H1 (cell line): ENCODE measurements around the gene ARGLU1. TPM values are rescaled to one million over a fixed set of nuclear protein-coding genes. Genes with fewer than 3 reads are reported as not detected.

Experiments used
- CTCF ChIA-PET: fragments of 300-600 bp; sonication (Branson Sonifier 250); formaldehyde crosslinking; loops from one replicate; lab custom pipeline; 2021; ENCODE audit not compliant: partially characterized antibody; lab: Charles Lee
- POLR2A ChIA-PET: fragments of 300-600 bp; sonication (Branson Sonifier 250); formaldehyde crosslinking; loops from one replicate; lab custom pipeline; 2021; ENCODE audit warnings: inconsistent platforms; ENCODE audit not compliant: partially characterized antibody; lab: Charles Lee
- DNase-seq, 2 experiments: peaks; one replicate each; pipeline versions ENCODE4 v3.0.0 to v3.0.0-alpha.2; 2010 to 2022; ENCODE audit warnings: low spot score in 2 of 2, low read depth in 1 of 2, mixed read lengths in 1 of 2
- FAIRE-seq: peaks from 2 replicates; lab custom pipeline; 2011; peaks lifted over from hg19 to GRCh38; lab: Jason Lieb, UNC
- H2AFZ ChIP-seq: 2 replicates; pipeline ENCODE4 v1.8.1; 2012; ENCODE audit warnings: low read length, inconsistent platforms
- H2AK5ac ChIP-seq: 2 replicates; pipeline ENCODE4 v1.6.1; 2013; ENCODE audit warnings: low read depth, low read length
- H2BK120ac ChIP-seq: replicated peaks from 2 replicates; pipeline ENCODE3; 2013; ENCODE audit warnings: low read depth, low read length, inconsistent platforms
- H2BK12ac ChIP-seq: 2 replicates; pipeline ENCODE4 v1.6.1; 2013; ENCODE audit warnings: low read depth, low read length
- H2BK15ac ChIP-seq: 2 replicates; pipeline ENCODE4 v1.6.1; 2013; ENCODE audit warnings: low read length
- H2BK20ac ChIP-seq: 2 replicates; pipeline ENCODE4 v1.6.1; 2013; ENCODE audit warnings: low read length
- H2BK5ac ChIP-seq: 2 replicates; pipeline ENCODE4 v1.6.1; 2013; ENCODE audit warnings: low read depth, low read length
- H3K14ac ChIP-seq: 2 replicates; pipeline ENCODE4 v1.6.1; 2013; ENCODE audit warnings: inconsistent platforms; ENCODE audit not compliant: insufficient read length
- H3K18ac ChIP-seq: 2 replicates; pipeline ENCODE4 v1.6.1; 2013; ENCODE audit warnings: low read length; ENCODE audit errors: extremely low read depth
- H3K23ac ChIP-seq: 2 replicates; pipeline ENCODE4 v1.6.1; 2013; ENCODE audit warnings: inconsistent platforms; ENCODE audit not compliant: insufficient read length
- H3K23me2 ChIP-seq: 2 replicates; pipeline ENCODE4 v1.6.1; 2013; ENCODE audit warnings: low read depth, low read length
- H3K27ac ChIP-seq: 2 replicates; pipeline ENCODE4 v1.6.1; 2011; ENCODE audit warnings: low read depth, low read length, inconsistent platforms
- H3K27me3 ChIP-seq, 4 experiments: replicated peaks in 1 of 4; 1 replicate in 1 of 4; 2 replicates in 3 of 4; pipeline versions ENCODE4 v1.6.1 to v1.8.1; 2011 to 2013; ENCODE audit warnings: low read length in 3 of 4, mild to moderate bottlenecking in 3 of 4, inconsistent platforms in 2 of 4, mixed read lengths in 2 of 4, moderate library complexity in 1 of 4; ENCODE audit not compliant: control insufficient read depth in 3 of 4, insufficient read depth in 3 of 4; ENCODE audit errors: extremely low read depth in 1 of 4
- H3K36me3 ChIP-seq, 4 experiments: 2 replicates each; pipeline versions ENCODE4 v1.6.1 to v1.8.1; 2011 to 2013; ENCODE audit warnings: mild to moderate bottlenecking in 4 of 4, low read length in 3 of 4, moderate library complexity in 2 of 4, control low read depth in 1 of 4, inconsistent platforms in 1 of 4; ENCODE audit not compliant: insufficient read depth in 4 of 4, control insufficient read depth in 2 of 4
- H3K4ac ChIP-seq: replicated peaks from 2 replicates; pipeline ENCODE3; 2013; ENCODE audit warnings: low read length, low read depth, mixed read lengths, inconsistent platforms; ENCODE audit not compliant: insufficient read length
- H3K4me1 ChIP-seq, 4 experiments: replicated peaks in 1 of 4; 1 replicate in 1 of 4; 2 replicates in 3 of 4; pipeline versions ENCODE4 v1.6.1 to v1.8.1; 2011 to 2013; ENCODE audit warnings: low read length in 3 of 4, inconsistent platforms in 2 of 4, mixed read lengths in 1 of 4; ENCODE audit not compliant: insufficient read depth in 4 of 4, control insufficient read depth in 3 of 4
- H3K4me2 ChIP-seq, 2 experiments: 2 replicates each; pipeline versions ENCODE4 v1.6.1 to v1.8.1; 2011 to 2013; ENCODE audit warnings: low read depth in 2 of 2, low read length in 2 of 2, control low read depth in 1 of 2, inconsistent platforms in 1 of 2, mild to moderate bottlenecking in 1 of 2; ENCODE audit not compliant: insufficient read depth in 1 of 2
- H3K4me3 ChIP-seq, 4 experiments: fragments of 200-600, 300-600 bp in 1 of 4; sonication (generic), shearing (Covaris generic), sonication (Bioruptor Twin) in 1 of 4; 2 replicates each; pipeline versions ENCODE4 v1.5.1 to v1.8.1; 2011 to 2016; ENCODE audit warnings: low read length in 4 of 4, low read depth in 3 of 4, control low read depth in 2 of 4, inconsistent platforms in 2 of 4, mild to moderate bottlenecking in 2 of 4, mixed read lengths in 1 of 4, moderate library complexity in 1 of 4; ENCODE audit not compliant: insufficient read depth in 2 of 4; ENCODE audit errors: extremely low read depth in 1 of 4
- H3K56ac ChIP-seq: replicated peaks from 2 replicates; pipeline ENCODE3; 2013; ENCODE audit warnings: low read depth, mild to moderate bottlenecking, mixed read lengths, low read length, inconsistent platforms; ENCODE audit not compliant: insufficient read length
- H3K79me1 ChIP-seq: 2 replicates; pipeline ENCODE4 v1.6.1; 2013; ENCODE audit warnings: low read depth, low read length, control low read depth
- H3K79me2 ChIP-seq, 2 experiments: 2 replicates each; pipeline versions ENCODE4 v1.6.1 to v1.8.1; 2012 to 2013; ENCODE audit warnings: low read length in 2 of 2, mild to moderate bottlenecking in 2 of 2, inconsistent platforms in 1 of 2; ENCODE audit not compliant: insufficient read depth in 2 of 2, control insufficient read depth in 1 of 2
- H3K9ac ChIP-seq, 4 experiments: replicated peaks in 1 of 4; 1 replicate in 1 of 4; 2 replicates in 3 of 4; pipeline versions ENCODE4 v1.6.1 to v1.8.1; 2011 to 2013; ENCODE audit warnings: low read depth in 3 of 4, low read length in 3 of 4, control low read depth in 2 of 4, mild to moderate bottlenecking in 2 of 4, moderate library complexity in 2 of 4, inconsistent platforms in 1 of 4; ENCODE audit errors: extremely low read depth in 1 of 4
- H3K9me3 ChIP-seq, 2 experiments: 2 replicates each; pipeline versions ENCODE4 v1.6.1 to v1.8.1; 2012 to 2013; ENCODE audit warnings: mild to moderate bottlenecking in 2 of 2, moderate library complexity in 2 of 2, control low read depth in 1 of 2, inconsistent platforms in 1 of 2, low read depth in 1 of 2, low read length in 1 of 2, mixed read lengths in 1 of 2; ENCODE audit not compliant: insufficient read depth in 2 of 2
- H4K20me1 ChIP-seq, 2 experiments: replicated peaks in 1 of 2; 2 replicates each; pipeline versions ENCODE3 to v1.8.1; 2011 to 2013; ENCODE audit warnings: inconsistent platforms in 2 of 2, low read length in 2 of 2, mild to moderate bottlenecking in 1 of 2; ENCODE audit not compliant: insufficient read depth in 2 of 2, control insufficient read depth in 1 of 2
- H4K5ac ChIP-seq: 2 replicates; pipeline ENCODE4 v1.6.1; 2013; ENCODE audit warnings: low read length, low read depth, mixed read lengths, inconsistent platforms; ENCODE audit not compliant: insufficient read length
- H4K8ac ChIP-seq: 2 replicates; pipeline ENCODE4 v1.8.0; 2013; ENCODE audit warnings: mild to moderate bottlenecking, moderate library complexity, low read length, inconsistent platforms; ENCODE audit not compliant: insufficient read depth; ENCODE audit errors: extremely low read depth
- H4K91ac ChIP-seq: replicated peaks from 2 replicates; pipeline ENCODE3; 2013; ENCODE audit warnings: low read length, mixed read lengths, inconsistent platforms; ENCODE audit not compliant: insufficient read length
- JUND ChIP-seq: IDR thresholded peaks from 2 replicates; pipeline ENCODE4 v1.6.1; 2011; ENCODE audit warnings: mild to moderate bottlenecking, improper control_type of control experiment, low read length
- WGBS, 2 experiments: shearing (Covaris generic) in 1 of 2; methylation state at CpG; one replicate each; pipeline versions ENCODE4 v1.1.6 to v1.1.7; 2013 to 2015; ENCODE audit warnings: low lambda C conversion rate in 2 of 2, mixed read lengths in 2 of 2, inconsistent platforms in 1 of 2, low coverage in 1 of 2, missing lambda C conversion rate in 1 of 2; ENCODE audit not compliant: insufficient replicate concordance in 2 of 2, insufficient coverage in 1 of 2, insufficient read length in 1 of 2; ENCODE audit errors: extremely low coverage in 1 of 2, missing lambda C conversion rate in 1 of 2; 5-methylcytosine and 5-hydroxymethylcytosine counted together
- polyA plus RNA-seq, 7 experiments: library from polyadenylated mRNA; depleted of rRNA in 3 of 7; stranded (reverse) in 5 of 7; unstranded in 2 of 7; fragments of >200 nt in 5 of 7; fragments of 200-250 nt in 2 of 7; gene quantifications; 1 replicate in 5 of 7; 2 replicates in 1 of 7; 4 replicates in 1 of 7; pipeline versions ENCODE4 v1.2.1 to v1.2.3, GENCODE V29; 2011 to 2013; ENCODE audit warnings: missing spikeins in 2 of 7, mixed read lengths in 2 of 7
- total RNA-seq: library from RNA; stranded (reverse); fragmentation: NEBNext Ultra II Directional; extraction: Animal tissue kit (Norgen Biotek cat#: 25700); gene quantifications from 2 replicates; pipeline ENCODE4 v1.2.1, GENCODE V29; 2021
- TF ChIP-seq, protein P1 (sequence below): IDR thresholded peaks from 2 replicates; pipeline ENCODE4 v1.6.1; 2012; ENCODE audit warnings: inconsistent platforms

Gene ARGLU1
- total and polyA plus RNA-seq, 2 of the 8 experiments (the other 6 are each of a cell fraction or from before 2014, with no cell fraction given), result 47.8 to 84.9 TPM

DNA sequence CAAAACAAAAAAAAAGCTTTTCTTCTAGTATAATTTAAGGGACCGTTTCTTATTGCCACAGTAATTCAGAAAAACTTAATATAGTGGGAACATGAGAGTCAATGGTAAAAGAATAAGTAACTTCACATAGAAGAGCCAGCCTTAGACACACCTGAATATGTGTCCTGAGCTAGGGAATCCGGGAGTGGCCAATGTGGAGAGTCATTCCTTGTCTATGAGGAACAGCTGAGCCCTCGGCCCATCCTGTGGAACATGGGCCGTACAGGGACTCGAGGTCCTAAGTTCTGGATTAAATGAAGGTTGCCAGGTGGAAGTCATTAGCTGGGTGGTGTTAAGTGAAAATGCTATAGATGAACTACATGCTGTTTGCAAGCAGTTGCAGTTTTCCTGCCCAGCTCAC, 64.7 kb downstream of the ARGLU1 start:
- 94% methylated on average over 5 of the region's 5 CpGs; no CpG with 5 or more reads in 1 of the 2 experiments for WGBS, 2 experiments

More for the DNA sequence above, 64.7 kb downstream of the ARGLU1 start:
- Histone ChIP-seq H3K23ac (no peak overlapping the region), H2AK5ac (no peak overlapping the region), H3K14ac (no peak overlapping the region), H4K8ac (no peak overlapping the region), H4K20me1 (no peaks in the 10 kb centered on the region), H3K79me2 (peaks cover 3 to 12% of the 10 kb centered on the region in 2 experiments; a peak in 2 of 4 replicates), H2BK120ac (no peak overlapping the region), H4K5ac (no peak overlapping the region), H3K27me3 (peaks cover 0 to 1% (median 0%) of the 10 kb centered on the region in 4 experiments; a peak in 1 of 7 replicates), H3K79me1 (no peaks in the 10 kb centered on the region; the same call in 1 of the 2 replicates), H2BK5ac (no peak overlapping the region), H3K27ac (no peak overlapping the region), H2BK15ac (no peak overlapping the region), H3K4me1 (peaks cover 0 to 7% (median 5%) of the 10 kb centered on the region in 4 experiments; a peak in 5 of 7 replicates), H2BK12ac (no peak overlapping the region), H3K4ac (no peak overlapping the region), H3K18ac (no peak overlapping the region), H3K9ac (no peak overlapping the region), H3K4me2 (no peak overlapping the region), H3K9me3 (no peaks in the 10 kb centered on the region), H3K56ac (no peak overlapping the region), H3K4me3 (no peak overlapping the region), H3K36me3 (no peaks in the 10 kb centered on the region; a peak in 2 of 8 replicates), H4K91ac (no peak overlapping the region), H3K23me2 (no peaks in the 10 kb centered on the region), H2BK20ac (no peak overlapping the region), H2AFZ (no peak overlapping the region)
- no peak for DNase-seq
- FAIRE-seq, result no peak
- TF ChIP-seq JUND, result no peak
- TF ChIP-seq, protein P1, sequence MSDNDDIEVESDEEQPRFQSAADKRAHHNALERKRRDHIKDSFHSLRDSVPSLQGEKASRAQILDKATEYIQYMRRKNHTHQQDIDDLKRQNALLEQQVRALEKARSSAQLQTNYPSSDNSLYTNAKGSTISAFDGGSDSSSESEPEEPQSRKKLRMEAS, result no peak
- CTCF ChIA-PET, result interaction anchor here (0.7 to 1.3 kb wide), 5 partner anchors 12 to 953 kb away, joined by 3 to 4 read pairs (median 4); no protein-coding TSS in a partner anchor
- POLR2A ChIA-PET, result no interaction called here
